HCT116 (cell line): ENCODE data around the gene APC2. TPM values are rescaled to one million over a fixed set of nuclear protein-coding genes. Genes with fewer than 3 reads are reported as not detected.

Experiments
- ATAC-seq: fragments of 200-7000 bp; cut with Tn5 transposase; 2 replicates; pipeline ENCODE4 v1.9.1; 2020; ENCODE audit warnings: mild to moderate bottlenecking, moderate library complexity
- BruUV-seq: library from RNA; stranded (reverse); fragments of 400-500 nt; replicated peaks from 2 replicates; lab custom pipeline; 2021; lab: Mats Ljungman, UMichigan
- CTCF ChIA-PET: fragments of 300-600 bp; sonication (Branson Sonifier 250); formaldehyde crosslinking; loops from one replicate; lab custom pipeline; 2021; ENCODE audit warnings: antibody characterized with exemption; lab: Charles Lee
- POLR2A ChIA-PET: fragments of 300-600, 350-600 bp; sonication (Branson Sonifier 250); formaldehyde crosslinking; loops from one replicate; lab custom pipeline; 2021; ENCODE audit warnings: antibody characterized with exemption; lab: Charles Lee
- RAD21 ChIA-PET, 2 experiments: fragments of 300-600 bp; sonication (Branson Sonifier 250); formaldehyde crosslinking; loops; one replicate each; lab custom pipeline; 2023; ENCODE audit warnings: low total read pairs in 2 of 2; ENCODE audit not compliant: uncharacterized antibody in 2 of 2, unreplicated experiment in 2 of 2, low non-redundant PET in 1 of 2; lab: Charles Lee
- DNase-seq: peaks from one replicate; pipeline ENCODE4 v3.0.0-alpha.2; 2010; ENCODE audit warnings: low read depth, low spot score
- H2AFZ ChIP-seq: fragments of 200-600 bp; shearing (Covaris generic), sonication (generic); 2 replicates; pipeline ENCODE4 v1.6.1; 2017; ENCODE audit warnings: low read depth, mixed run types, mixed read lengths, antibody characterized with exemption, low read length; ENCODE audit not compliant: poor library complexity, severe bottlenecking
- H3K27ac ChIP-seq: 2 replicates; pipeline ENCODE4 v1.5.1; 2012; ENCODE audit warnings: low read depth, low read length
- H3K27me3 ChIP-seq: fragments of 200-600 bp; sonication (generic); 2 replicates; pipeline ENCODE4 v1.6.1; 2016; ENCODE audit warnings: mixed run types, low read length, mixed read lengths; ENCODE audit not compliant: insufficient read depth
- H3K36me3 ChIP-seq, 2 experiments: fragments of 200-500 bp in 1 of 2; fragments of 200-600 bp in 1 of 2; sonication (Bioruptor generic) in 1 of 2; sonication (generic) in 1 of 2; 2 replicates each; pipeline versions ENCODE4 v1.5.1 to v1.6.1; 2014 to 2016; ENCODE audit warnings: low read length in 2 of 2, inconsistent platforms in 1 of 2, mixed read lengths in 1 of 2, mixed run types in 1 of 2; ENCODE audit not compliant: insufficient read depth in 2 of 2, control insufficient read depth in 1 of 2
- H3K4me1 ChIP-seq, 2 experiments: fragments of 200-600 bp in 1 of 2; sonication (generic) in 1 of 2; 2 replicates each; pipeline versions ENCODE4 v1.5.1 to v1.6.1; 2012 to 2017; ENCODE audit warnings: low read length in 2 of 2, inconsistent platforms in 1 of 2, mild to moderate bottlenecking in 1 of 2, mixed read lengths in 1 of 2, mixed run types in 1 of 2, moderate library complexity in 1 of 2; ENCODE audit not compliant: insufficient read depth in 2 of 2, control insufficient read depth in 1 of 2
- H3K4me2 ChIP-seq: fragments of 200-600 bp; sonication (generic); 2 replicates; pipeline ENCODE4 v1.6.1; 2017; ENCODE audit warnings: mixed run types, low read length, mixed read lengths
- H3K4me3 ChIP-seq, 2 experiments: fragments of 200-600 bp in 1 of 2; sonication (generic) in 1 of 2; replicated peaks in 1 of 2; 2 replicates each; pipeline ENCODE4 v1.5.1; 2011 to 2016; ENCODE audit warnings: low read length in 2 of 2, control low read depth in 1 of 2, low read depth in 1 of 2, mild to moderate bottlenecking in 1 of 2, mixed read lengths in 1 of 2, mixed run types in 1 of 2
- H3K79me2 ChIP-seq: fragments of 200-600 bp; sonication (generic); 2 replicates; pipeline ENCODE4 v1.6.1; 2017; ENCODE audit warnings: mild to moderate bottlenecking, mixed run types, low read length, moderate library complexity, mixed read lengths; ENCODE audit not compliant: insufficient read depth
- H3K9ac ChIP-seq: fragments of 200-600 bp; sonication (generic); 2 replicates; pipeline ENCODE4 v1.6.1; 2016; ENCODE audit warnings: low read length, mixed read lengths
- H3K9me2 ChIP-seq: fragments of 200-600 bp; sonication (generic), shearing (Covaris generic); 2 replicates; pipeline ENCODE4 v1.6.1; 2017; ENCODE audit warnings: mixed run types, mild to moderate bottlenecking, moderate library complexity; ENCODE audit not compliant: insufficient read depth
- H3K9me3 ChIP-seq, 2 experiments: fragments of 200-500 bp in 1 of 2; fragments of 200-600 bp in 1 of 2; sonication (Bioruptor generic) in 1 of 2; sonication (generic) in 1 of 2; 2 replicates each; pipeline ENCODE4 v1.6.1; 2014 to 2017; ENCODE audit warnings: low read length in 2 of 2, mixed read lengths in 2 of 2, inconsistent platforms in 1 of 2, low read depth in 1 of 2, mild to moderate bottlenecking in 1 of 2, mixed run types in 1 of 2, moderate library complexity in 1 of 2; ENCODE audit not compliant: control insufficient read depth in 1 of 2, insufficient read depth in 1 of 2
- H4K20me1 ChIP-seq: fragments of 200-600 bp; sonication (generic), shearing (Covaris generic); 2 replicates; pipeline ENCODE4 v1.6.1; 2017; ENCODE audit warnings: mixed run types, mild to moderate bottlenecking, moderate library complexity; ENCODE audit not compliant: insufficient read depth
- EZH2 ChIP-seq: fragments of 200-600 bp; sonication (generic); IDR thresholded peaks from 2 replicates; pipeline ENCODE4 v1.6.1; 2017; ENCODE audit warnings: antibody characterized with exemption, mixed run types
- POLR2A ChIP-seq: IDR thresholded peaks from 2 replicates; pipeline ENCODE4 v1.7.0; 2011; ENCODE audit warnings: borderline replicate concordance; ENCODE audit not compliant: insufficient read depth, insufficient read length; ENCODE audit errors: extremely low read depth
- POLR2AphosphoS5 ChIP-seq: IDR thresholded peaks from 2 replicates; pipeline ENCODE4 v1.6.1; 2011; ENCODE audit warnings: mild to moderate bottlenecking, low read depth, low read length, moderate library complexity
- RAD21 ChIP-seq: IDR thresholded peaks from 2 replicates; pipeline ENCODE4 v1.6.1; 2012; ENCODE audit warnings: low read depth, mild to moderate bottlenecking
- TCF7L2 ChIP-seq: IDR thresholded peaks from 2 replicates; pipeline ENCODE4 v1.7.0; 2011; ENCODE audit warnings: borderline replicate concordance, inconsistent platforms; ENCODE audit not compliant: insufficient read depth, insufficient read length; ENCODE audit errors: extremely low read depth
- ZFX ChIP-seq: fragments of 450-650 bp; IDR thresholded peaks from 2 replicates; pipeline ENCODE4 v1.6.1; 2017
- intact Hi-C: fragments of 100-400 bp; cut with micrococcal nuclease; formaldehyde crosslinking; loops from 2 replicates; pipeline ENCODE4 v1.10.0; 2022
- total RNA-seq: library from RNA; stranded (reverse); gene quantifications from one replicate; pipeline ENCODE4 v1.2.1, GENCODE V29; 2021; ENCODE audit not compliant: unreplicated experiment
- TF ChIP-seq, protein P1 (sequence below): IDR thresholded peaks from 2 replicates; pipeline ENCODE4 v1.6.1; 2012

The APC2 gene
- total RNA-seq, 1 experiment from 2014 or later, result 1.6 TPM

DNA sequence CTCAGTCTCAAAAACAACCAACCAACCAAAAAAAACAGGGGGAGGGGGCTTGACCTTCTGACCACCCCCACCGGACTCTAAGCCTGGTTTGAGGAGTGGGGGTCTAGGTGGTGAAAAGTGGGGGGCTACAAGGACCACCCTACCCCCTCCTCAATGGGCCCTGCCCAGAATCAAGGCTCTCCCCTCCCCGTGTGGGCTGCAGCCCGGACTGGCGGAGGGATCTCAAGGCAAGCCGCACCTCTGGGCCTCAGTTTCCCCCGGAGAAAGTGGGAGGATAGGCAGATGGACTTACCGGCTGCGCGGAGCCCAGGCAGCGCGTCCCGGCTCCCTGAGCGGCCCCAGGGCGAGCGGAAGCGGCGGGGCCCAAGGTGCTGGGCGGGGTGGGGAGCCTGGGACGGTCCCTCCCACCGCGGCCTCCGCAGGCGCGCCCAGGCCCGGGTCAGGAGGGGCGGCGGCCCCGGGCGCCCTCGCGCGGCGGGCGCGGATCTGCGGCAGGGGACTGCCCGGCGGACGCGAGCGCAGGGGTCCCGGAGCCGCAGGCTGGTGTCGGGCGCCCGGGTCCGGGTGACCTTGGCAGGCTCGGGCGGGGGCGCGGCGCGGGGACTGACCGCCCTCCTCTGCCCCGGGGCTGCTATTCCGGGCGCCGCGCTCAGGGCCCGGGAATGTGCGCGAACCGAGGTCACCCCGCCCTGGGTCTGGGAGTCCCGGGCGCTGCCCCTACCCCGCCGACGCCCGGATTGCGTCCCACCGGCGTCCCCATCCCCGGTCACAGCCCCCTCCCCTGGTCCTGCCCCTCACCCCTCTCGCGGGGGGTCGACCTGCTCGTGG, 63.0 kb downstream of the APC2 start, which contains the start of gene ADAMTSL5:
ADAMTSL5 (minus strand) TSS at position 349 of the 828 bp plus-strand sequence. CDS start 2,076 bp downstream, outside the sequence.
- Histone ChIP-seq H2AFZ (no peak within 1 kb of the TSS), H3K4me1 (peaks cover 26 to 60% of the 10 kb centered on the region in 2 experiments), H3K9me2 (no peaks in the 10 kb centered on the region), H3K9ac (peak within 1 kb of the TSS; percentile 81), H3K36me3 (no peaks in the 10 kb centered on the region), H3K9me3 (no peaks in the 10 kb centered on the region), H4K20me1 (no peaks in the 10 kb centered on the region), H3K27ac (peak within 1 kb of the TSS; percentile 80), H3K27me3 (no peaks in the 10 kb centered on the region), H3K4me3 (peak within 1 kb of the TSS; percentile 94 to 98), H3K4me2 (peak within 1 kb of the TSS; percentile 97), H3K79me2 (peaks cover 10% of the 10 kb centered on the region; the same call in 1 of the 2 replicates)
- ChIA-PET CTCF (no interaction called here), RAD21 (no interaction called here), POLR2A (no interaction called here)
- intact Hi-C loops, result no loop called here
- TF ChIP-seq TCF7L2 (peak; percentile 21), RAD21 (no peak), EZH2 (no peak), POLR2A (peak; percentile 67), POLR2AphosphoS5 (peak; percentile 88), ZFX (peak; percentile 45; the same call in 1 of the 2 replicates)
- TF ChIP-seq, protein P1, sequence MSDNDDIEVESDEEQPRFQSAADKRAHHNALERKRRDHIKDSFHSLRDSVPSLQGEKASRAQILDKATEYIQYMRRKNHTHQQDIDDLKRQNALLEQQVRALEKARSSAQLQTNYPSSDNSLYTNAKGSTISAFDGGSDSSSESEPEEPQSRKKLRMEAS, result 0 out of 2 replicates have a peak, but pooled peaks have one; percentile 22
- no peak for DNase-seq
- ATAC-seq, result peak; percentile 77
- TSS peak; percentile 67 for BruUV-seq
